K562 (cell line): ENCODE measurements around the gene TMEM234. TPM values are rescaled to one million over a fixed set of nuclear protein-coding genes. Genes with fewer than 3 reads are reported as not detected.

Experiments
- ARID1B ChIP-seq: fragments of 450-650 bp; IDR thresholded peaks from 2 replicates; pipeline ENCODE4 v1.6.1; 2016; ENCODE audit warnings: antibody characterized with exemption, mild to moderate bottlenecking, inconsistent platforms
- HCFC1 ChIP-seq: IDR thresholded peaks from 2 replicates; pipeline ENCODE4 v1.6.1; 2012; ENCODE audit warnings: low read depth, low read length, improper control_type of control experiment
- KAT8 ChIP-seq: fragments of 450-650 bp; IDR thresholded peaks from 2 replicates; pipeline ENCODE4 v1.6.1; 2016; ENCODE audit warnings: low read depth, mild to moderate bottlenecking
- POLR2H ChIP-seq: IDR thresholded peaks from 2 replicates; pipeline ENCODE4 v1.6.1; 2016; ENCODE audit warnings: missing genetic modification characterization, low read depth, mild to moderate bottlenecking, control low read depth, missing compliant biosample characterization, moderate library complexity
- PTTG1 ChIP-seq: fragments of 450-650 bp; IDR thresholded peaks from 2 replicates; pipeline ENCODE4 v1.6.1; 2016; ENCODE audit warnings: low read depth, mild to moderate bottlenecking, missing genetic modification characterization, missing compliant biosample characterization
- SMARCE1 ChIP-seq: fragments of 450-650 bp; IDR thresholded peaks from 2 replicates; pipeline ENCODE4 v1.7.1; 2016; ENCODE audit warnings: mild to moderate bottlenecking
- TBL1XR1 ChIP-seq, 2 experiments: IDR thresholded peaks; 2 replicates each; pipeline ENCODE4 v1.6.1; 2012; ENCODE audit warnings: improper control_type of control experiment in 2 of 2, low read length in 2 of 2, mild to moderate bottlenecking in 1 of 2
- TCF7 ChIP-seq: sonication (generic); IDR thresholded peaks from 2 replicates; pipeline ENCODE4 v1.6.1; 2016; ENCODE audit warnings: antibody characterized with exemption, borderline replicate concordance
- ZBTB8A ChIP-seq: fragments of 450-650 bp; IDR thresholded peaks from 2 replicates; pipeline ENCODE4 v1.6.1; 2018; ENCODE audit warnings: mild to moderate bottlenecking, moderate library complexity; ENCODE audit not compliant: partially characterized antibody
- ZNF12 ChIP-seq: sonication (generic); formaldehyde crosslinking; IDR thresholded peaks from 2 replicates; pipeline ENCODE4 v1.4.0; 2020; ENCODE audit warnings: mild to moderate bottlenecking, missing genetic modification reagents
- polyA plus RNA-seq, 8 experiments: library from polyadenylated mRNA; depleted of rRNA in 4 of 8; stranded (reverse) in 5 of 8; unstranded in 3 of 8; fragments of >200 nt; fragmentation: Nextera tagmentation in 2 of 8; fragmentation: Illumina TruSeq in 1 of 8; extraction: Ambion mirVana in 2 of 8; extraction: Trizol in 1 of 8; gene quantifications; 2 replicates each; pipeline versions ENCODE4 v1.2.1 to v1.2.3, GENCODE V29; 2011 to 2014; ENCODE audit warnings: inconsistent platforms in 1 of 8, missing spikeins in 1 of 8
- total RNA-seq, 7 experiments: library from RNA; depleted of rRNA in 6 of 7; stranded (reverse); fragments of >200 nt in 6 of 7; fragmentation: Illumina TruSeq in 2 of 7; extraction: Trizol in 2 of 7; gene quantifications; 2 replicates each; pipeline versions ENCODE4 v1.2.1 to v1.2.3, GENCODE V29; 2011 to 2021; ENCODE audit warnings: low replicate concordance in 1 of 7
- TF ChIP-seq, protein P1 (sequence below): sonication (generic); formaldehyde crosslinking; IDR thresholded peaks from 2 replicates; pipeline ENCODE4 v1.8.0; 2023; ENCODE audit warnings: mild to moderate bottlenecking, missing genetic modification reagents
- TF ChIP-seq, protein P2 (sequence below): fragments of 450-650 bp; formaldehyde crosslinking; IDR thresholded peaks from 2 replicates; pipeline ENCODE4 v1.4.0; 2020; ENCODE audit warnings: mild to moderate bottlenecking, moderate library complexity
- TF ChIP-seq, protein P3 (sequence below): fragments of 450-650 bp; IDR thresholded peaks from 2 replicates; pipeline ENCODE4 v1.6.1; 2014; ENCODE audit warnings: low read depth, mild to moderate bottlenecking, moderate library complexity, borderline replicate concordance
- TF ChIP-seq, protein P4 (sequence below): fragments of 450-650 bp; IDR thresholded peaks from 2 replicates; pipeline ENCODE4 v1.6.1; 2016; ENCODE audit warnings: antibody characterized with exemption
- TF ChIP-seq, protein P5 (sequence below): fragments of 250-450 bp; sonication (Bioruptor Pico); IDR thresholded peaks from 2 replicates; pipeline ENCODE4 v1.5.0; 2021; ENCODE audit warnings: mild to moderate bottlenecking, borderline replicate concordance

TMEM234 gene
- total and polyA plus RNA-seq, 9 of the 15 experiments (the other 6 are each of a cell fraction or from before 2014, with no cell fraction given): 5.0 to 12.9 (median 7.6) TPM

DNA sequence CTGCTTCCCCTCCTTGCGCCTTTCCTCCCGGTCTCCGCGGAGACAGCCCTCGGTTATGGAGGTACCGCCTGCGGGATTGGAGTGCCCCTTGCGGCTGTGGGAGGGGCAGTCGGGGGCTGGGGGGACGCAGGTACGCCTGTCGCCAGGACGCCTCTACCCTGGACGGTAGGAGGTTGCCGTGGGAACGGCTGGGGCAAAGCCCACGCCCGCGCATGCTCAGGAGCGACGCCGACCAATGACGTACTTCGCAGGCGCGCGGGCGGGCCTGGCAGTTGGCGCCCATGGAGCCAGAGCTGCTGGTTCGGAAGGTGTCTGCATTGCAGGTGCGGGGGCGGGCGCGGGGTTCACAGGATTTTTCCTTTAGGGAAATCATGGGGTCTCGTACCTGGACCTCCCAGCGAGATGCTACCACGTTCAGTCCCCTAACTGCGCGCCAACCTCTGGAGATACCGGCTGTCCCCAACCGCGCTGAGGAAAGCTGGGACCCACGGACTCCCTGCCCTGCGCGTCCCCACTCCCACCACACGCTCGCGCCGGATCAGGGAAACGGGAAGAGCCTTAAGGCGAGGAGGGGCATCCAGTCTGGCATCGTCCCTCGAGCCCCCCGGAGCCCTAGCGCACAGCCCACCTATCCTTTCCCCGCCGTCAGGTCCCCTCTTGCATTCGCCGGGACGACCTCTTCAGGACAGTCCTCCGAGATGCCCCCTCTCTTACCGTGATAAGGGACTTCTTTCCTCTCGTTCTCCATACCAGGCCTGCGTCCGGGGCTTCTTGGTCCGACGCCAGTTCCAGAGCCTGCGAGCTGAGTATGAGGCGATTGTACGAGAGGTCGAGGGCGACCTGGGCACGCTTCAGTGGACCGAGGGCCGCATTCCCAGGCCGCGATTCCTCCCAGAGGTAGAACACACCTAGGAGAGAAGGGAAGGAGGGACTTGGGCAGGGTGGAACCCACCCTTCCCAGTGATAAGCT, 16.5 kb downstream of the TMEM234 start, which contains the start of gene IQCC (continued):
- TF ChIP-seq, protein P1, sequence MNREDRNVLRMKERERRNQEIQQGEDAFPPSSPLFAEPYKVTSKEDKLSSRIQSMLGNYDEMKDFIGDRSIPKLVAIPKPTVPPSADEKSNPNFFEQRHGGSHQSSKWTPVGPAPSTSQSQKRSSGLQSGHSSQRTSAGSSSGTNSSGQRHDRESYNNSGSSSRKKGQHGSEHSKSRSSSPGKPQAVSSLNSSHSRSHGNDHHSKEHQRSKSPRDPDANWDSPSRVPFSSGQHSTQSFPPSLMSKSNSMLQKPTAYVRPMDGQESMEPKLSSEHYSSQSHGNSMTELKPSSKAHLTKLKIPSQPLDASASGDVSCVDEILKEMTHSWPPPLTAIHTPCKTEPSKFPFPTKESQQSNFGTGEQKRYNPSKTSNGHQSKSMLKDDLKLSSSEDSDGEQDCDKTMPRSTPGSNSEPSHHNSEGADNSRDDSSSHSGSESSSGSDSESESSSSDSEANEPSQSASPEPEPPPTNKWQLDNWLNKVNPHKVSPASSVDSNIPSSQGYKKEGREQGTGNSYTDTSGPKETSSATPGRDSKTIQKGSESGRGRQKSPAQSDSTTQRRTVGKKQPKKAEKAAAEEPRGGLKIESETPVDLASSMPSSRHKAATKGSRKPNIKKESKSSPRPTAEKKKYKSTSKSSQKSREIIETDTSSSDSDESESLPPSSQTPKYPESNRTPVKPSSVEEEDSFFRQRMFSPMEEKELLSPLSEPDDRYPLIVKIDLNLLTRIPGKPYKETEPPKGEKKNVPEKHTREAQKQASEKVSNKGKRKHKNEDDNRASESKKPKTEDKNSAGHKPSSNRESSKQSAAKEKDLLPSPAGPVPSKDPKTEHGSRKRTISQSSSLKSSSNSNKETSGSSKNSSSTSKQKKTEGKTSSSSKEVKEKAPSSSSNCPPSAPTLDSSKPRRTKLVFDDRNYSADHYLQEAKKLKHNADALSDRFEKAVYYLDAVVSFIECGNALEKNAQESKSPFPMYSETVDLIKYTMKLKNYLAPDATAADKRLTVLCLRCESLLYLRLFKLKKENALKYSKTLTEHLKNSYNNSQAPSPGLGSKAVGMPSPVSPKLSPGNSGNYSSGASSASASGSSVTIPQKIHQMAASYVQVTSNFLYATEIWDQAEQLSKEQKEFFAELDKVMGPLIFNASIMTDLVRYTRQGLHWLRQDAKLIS (CRISPR knock-in tag): peak; percentile 76; the same call in 1 of the 2 replicates
- TF ChIP-seq, protein P2, sequence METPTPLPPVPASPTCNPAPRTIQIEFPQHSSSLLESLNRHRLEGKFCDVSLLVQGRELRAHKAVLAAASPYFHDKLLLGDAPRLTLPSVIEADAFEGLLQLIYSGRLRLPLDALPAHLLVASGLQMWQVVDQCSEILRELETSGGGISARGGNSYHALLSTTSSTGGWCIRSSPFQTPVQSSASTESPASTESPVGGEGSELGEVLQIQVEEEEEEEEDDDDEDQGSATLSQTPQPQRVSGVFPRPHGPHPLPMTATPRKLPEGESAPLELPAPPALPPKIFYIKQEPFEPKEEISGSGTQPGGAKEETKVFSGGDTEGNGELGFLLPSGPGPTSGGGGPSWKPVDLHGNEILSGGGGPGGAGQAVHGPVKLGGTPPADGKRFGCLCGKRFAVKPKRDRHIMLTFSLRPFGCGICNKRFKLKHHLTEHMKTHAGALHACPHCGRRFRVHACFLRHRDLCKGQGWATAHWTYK (CRISPR knock-in tag): peak; percentile 75; the same call in 1 of the 2 replicates
- TF ChIP-seq POLR2H (tag) (peak; percentile 22; the same call in 1 of the 2 replicates), ARID1B (peak; percentile 31; the same call in 1 of the 2 replicates), PTTG1 (no peak), SMARCE1 (peak; percentile 56; the same call in 1 of the 2 replicates), KAT8 (no peak), ZBTB8A (no peak), TBL1XR1 (IDR thresholded peaks at IDR 0.05; ENCODE audit: low read length in 2 of 2) (peak in 1 of 2 experiments; percentile 72; a peak in 1 of 4 replicates), TCF7 (peak; percentile 22; the same call in 1 of the 2 replicates), HCFC1 (peak; percentile 86), ZNF12 (CRISPR knock-in tag) (no peak)
- TF ChIP-seq, protein P3, sequence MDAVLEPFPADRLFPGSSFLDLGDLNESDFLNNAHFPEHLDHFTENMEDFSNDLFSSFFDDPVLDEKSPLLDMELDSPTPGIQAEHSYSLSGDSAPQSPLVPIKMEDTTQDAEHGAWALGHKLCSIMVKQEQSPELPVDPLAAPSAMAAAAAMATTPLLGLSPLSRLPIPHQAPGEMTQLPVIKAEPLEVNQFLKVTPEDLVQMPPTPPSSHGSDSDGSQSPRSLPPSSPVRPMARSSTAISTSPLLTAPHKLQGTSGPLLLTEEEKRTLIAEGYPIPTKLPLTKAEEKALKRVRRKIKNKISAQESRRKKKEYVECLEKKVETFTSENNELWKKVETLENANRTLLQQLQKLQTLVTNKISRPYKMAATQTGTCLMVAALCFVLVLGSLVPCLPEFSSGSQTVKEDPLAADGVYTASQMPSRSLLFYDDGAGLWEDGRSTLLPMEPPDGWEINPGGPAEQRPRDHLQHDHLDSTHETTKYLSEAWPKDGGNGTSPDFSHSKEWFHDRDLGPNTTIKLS: no peak
- TF ChIP-seq, protein P4, sequence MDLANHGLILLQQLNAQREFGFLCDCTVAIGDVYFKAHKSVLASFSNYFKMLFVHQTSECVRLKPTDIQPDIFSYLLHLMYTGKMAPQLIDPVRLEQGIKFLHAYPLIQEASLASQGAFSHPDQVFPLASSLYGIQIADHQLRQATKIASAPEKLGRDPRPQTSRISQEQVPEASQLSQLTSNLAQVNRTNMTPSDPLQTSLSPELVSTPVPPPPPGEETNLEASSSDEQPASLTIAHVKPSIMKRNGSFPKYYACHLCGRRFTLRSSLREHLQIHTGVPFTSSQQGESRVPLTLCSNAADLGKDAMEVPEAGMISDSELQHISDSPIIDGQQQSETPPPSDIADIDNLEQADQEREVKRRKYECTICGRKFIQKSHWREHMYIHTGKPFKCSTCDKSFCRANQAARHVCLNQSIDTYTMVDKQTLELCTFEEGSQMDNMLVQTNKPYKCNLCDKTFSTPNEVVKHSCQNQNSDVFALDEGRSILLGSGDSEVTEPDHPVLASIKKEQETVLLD: peak; percentile 96
- TF ChIP-seq, protein P5, sequence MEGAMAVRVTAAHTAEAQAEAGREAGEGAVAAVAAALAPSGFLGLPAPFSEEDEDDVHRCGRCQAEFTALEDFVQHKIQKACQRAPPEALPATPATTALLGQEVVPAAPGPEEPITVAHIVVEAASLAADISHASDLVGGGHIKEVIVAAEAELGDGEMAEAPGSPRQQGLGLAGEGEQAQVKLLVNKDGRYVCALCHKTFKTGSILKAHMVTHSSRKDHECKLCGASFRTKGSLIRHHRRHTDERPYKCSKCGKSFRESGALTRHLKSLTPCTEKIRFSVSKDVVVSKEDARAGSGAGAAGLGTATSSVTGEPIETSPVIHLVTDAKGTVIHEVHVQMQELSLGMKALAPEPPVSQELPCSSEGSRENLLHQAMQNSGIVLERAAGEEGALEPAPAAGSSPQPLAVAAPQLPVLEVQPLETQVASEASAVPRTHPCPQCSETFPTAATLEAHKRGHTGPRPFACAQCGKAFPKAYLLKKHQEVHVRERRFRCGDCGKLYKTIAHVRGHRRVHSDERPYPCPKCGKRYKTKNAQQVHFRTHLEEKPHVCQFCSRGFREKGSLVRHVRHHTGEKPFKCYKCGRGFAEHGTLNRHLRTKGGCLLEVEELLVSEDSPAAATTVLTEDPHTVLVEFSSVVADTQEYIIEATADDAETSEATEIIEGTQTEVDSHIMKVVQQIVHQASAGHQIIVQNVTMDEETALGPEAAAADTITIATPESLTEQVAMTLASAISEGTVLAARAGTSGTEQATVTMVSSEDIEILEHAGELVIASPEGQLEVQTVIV: no peak
